Omental fat pad (tissue), 4 donors: Measurements from ENCODE around the gene NADK. TPM values are rescaled to one million over a fixed set of nuclear protein-coding genes. Genes with fewer than 3 reads are reported as not detected.
A peak's percentile ranks its signal among the peaks of the same experiment; 100 is the strongest.

Source experiments
- ATAC-seq: fragments of 150-250 bp; one replicate; pipeline ENCODE4 v1.9.1; 2016; ENCODE audit warnings: mild to moderate bottlenecking, moderate library complexity; ENCODE audit not compliant: low FRiP score
- DNase-seq: peaks from one replicate; pipeline ENCODE4 v3.0.0-alpha.2; 2019; ENCODE audit warnings: low spot score
- total RNA-seq, 4 donors: library from RNA; depleted of rRNA; stranded (reverse); fragments of >200 nt; gene quantifications; one replicate each; pipeline ENCODE4 v1.1.0, GENCODE V29; 2016
- TF ChIP-seq, protein P1 (sequence below), 3 donors: fragments of 450-650 bp; IDR thresholded peaks; one replicate each; pipeline ENCODE4 v1.5.1; 2016 to 2017; ENCODE audit warnings: antibody characterized with exemption in 3 of 3, mild to moderate bottlenecking in 3 of 3, moderate library complexity in 2 of 3

The NADK gene, protein sequence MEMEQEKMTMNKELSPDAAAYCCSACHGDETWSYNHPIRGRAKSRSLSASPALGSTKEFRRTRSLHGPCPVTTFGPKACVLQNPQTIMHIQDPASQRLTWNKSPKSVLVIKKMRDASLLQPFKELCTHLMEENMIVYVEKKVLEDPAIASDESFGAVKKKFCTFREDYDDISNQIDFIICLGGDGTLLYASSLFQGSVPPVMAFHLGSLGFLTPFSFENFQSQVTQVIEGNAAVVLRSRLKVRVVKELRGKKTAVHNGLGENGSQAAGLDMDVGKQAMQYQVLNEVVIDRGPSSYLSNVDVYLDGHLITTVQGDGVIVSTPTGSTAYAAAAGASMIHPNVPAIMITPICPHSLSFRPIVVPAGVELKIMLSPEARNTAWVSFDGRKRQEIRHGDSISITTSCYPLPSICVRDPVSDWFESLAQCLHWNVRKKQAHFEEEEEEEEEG
- total RNA-seq = 100 to 1,000 TPM in 3 of 4 donors, 10 to 100 TPM in 1; 97.2 to 136 (median 114) TPM

DNA sequence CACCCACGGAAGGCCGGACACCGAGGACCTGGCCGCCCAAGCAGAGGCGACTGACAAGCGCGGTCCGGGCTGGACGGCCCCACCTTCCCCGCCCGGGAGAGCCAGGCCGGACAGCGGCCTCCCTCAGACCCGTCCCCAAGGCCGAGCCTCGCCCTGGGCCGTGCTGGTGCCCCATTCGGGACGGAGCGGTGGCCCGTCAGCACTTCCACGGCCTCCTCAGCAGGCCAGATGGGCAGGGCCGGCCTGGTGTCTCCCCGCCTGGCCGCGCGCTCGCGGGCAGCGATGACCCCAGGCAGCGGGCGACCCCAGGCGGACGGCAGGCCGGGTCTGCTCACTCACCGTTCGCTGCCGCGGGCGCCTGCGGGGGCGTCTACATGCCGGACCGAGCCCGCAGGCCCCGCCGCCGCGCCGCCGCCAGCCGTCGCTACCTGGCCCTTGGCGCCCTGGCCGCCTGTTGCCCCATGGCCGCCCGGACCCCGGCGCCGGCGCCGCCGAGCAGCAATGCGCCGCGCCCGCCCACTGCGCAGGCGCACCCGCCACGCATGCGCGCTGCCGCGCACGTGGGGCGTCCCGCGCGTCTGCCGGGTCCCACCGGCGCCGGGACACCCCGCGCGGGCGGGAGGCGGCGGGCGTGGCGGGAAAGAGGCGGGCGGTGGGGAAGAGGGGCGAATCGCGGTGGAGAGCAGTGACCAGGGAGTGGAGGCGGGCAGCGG lies at the start of gene NADK:
TSS of gene NADK (minus strand) at position 521 of the 713 bp plus-strand sequence. CDS start 13,064 bp downstream, outside the sequence.
- TF ChIP-seq, protein P1, sequence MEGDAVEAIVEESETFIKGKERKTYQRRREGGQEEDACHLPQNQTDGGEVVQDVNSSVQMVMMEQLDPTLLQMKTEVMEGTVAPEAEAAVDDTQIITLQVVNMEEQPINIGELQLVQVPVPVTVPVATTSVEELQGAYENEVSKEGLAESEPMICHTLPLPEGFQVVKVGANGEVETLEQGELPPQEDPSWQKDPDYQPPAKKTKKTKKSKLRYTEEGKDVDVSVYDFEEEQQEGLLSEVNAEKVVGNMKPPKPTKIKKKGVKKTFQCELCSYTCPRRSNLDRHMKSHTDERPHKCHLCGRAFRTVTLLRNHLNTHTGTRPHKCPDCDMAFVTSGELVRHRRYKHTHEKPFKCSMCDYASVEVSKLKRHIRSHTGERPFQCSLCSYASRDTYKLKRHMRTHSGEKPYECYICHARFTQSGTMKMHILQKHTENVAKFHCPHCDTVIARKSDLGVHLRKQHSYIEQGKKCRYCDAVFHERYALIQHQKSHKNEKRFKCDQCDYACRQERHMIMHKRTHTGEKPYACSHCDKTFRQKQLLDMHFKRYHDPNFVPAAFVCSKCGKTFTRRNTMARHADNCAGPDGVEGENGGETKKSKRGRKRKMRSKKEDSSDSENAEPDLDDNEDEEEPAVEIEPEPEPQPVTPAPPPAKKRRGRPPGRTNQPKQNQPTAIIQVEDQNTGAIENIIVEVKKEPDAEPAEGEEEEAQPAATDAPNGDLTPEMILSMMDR (IDR thresholded peaks at IDR 0.05) = no peak
- ATAC-seq (peak; percentile 70), DNase-seq (no peak)

DNA sequence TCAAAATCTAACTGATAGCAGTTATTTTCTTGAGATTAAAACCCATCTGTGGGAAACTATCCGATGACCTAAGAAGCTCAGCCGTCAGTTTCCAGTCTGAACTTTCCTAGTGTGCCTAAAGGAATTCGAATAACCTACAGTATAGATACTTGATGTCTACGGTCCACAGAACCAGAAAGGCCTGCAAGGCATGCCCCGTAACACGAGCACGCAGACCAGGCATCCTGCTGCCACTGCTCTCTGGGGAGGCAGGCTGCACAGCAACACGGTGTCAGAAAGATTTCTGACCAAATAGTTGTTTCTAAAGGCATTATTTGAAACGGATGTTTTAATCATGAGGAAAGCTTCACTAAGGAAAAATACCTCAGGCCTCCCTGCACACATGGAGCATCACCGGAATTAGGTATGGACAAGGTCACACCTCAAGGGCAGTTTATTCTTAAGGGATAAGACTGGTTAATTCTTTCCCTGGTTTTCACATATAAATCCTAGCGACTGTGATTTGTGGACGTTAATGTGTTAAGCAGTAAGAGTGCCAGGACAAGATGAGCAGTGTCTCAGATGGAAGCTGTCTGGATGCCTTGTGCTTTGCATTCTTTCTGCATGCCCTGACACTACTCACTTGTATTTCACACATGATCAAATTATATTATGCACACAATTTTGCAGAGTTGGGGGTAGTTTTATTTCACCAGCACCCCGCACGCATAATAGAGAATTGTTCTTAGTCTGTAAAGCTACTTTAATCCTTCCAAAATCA lies 49.0 kb upstream of the NADK start:
- ATAC-seq (no peak), DNase-seq (no peak)
- TF ChIP-seq, protein P1 (IDR thresholded peaks at IDR 0.05) = no peak

DNA sequence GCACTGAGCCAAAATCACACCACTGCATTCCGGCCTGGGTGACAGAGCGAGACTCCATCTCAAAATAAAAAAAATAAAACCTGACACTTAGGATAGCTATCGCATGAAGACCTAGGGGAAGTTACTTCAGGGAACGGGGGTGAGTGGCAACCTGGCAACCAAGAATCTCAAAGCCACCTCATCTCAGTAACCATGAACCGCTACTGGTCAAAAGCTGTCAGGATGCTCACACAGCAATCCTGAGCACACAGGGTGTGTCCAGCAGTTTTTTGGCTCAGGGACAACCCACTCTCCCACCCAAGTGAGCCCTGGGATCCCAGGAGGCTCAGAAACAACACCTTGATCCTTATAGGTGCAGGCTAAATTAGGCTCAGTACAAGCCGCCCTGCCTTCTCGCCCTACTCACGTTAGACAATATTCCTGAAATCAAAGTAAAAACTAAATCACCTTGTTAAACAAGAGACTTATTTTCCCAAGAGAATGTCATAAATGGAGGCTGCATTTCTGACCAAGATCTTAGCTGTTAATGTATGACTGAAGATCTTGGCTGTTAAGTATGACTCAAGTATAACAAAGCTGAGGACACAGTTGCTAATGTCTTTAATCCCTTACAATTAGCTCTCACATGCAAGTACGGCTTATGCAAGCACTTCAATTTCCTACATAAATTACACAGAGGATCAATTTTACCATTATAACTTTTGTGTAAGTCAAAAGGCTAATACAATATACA lies 48.3 kb upstream of the NADK start:
- DNase-seq (no peak), ATAC-seq (no peak)
- TF ChIP-seq, protein P1 (IDR thresholded peaks at IDR 0.05) = no peak

DNA sequence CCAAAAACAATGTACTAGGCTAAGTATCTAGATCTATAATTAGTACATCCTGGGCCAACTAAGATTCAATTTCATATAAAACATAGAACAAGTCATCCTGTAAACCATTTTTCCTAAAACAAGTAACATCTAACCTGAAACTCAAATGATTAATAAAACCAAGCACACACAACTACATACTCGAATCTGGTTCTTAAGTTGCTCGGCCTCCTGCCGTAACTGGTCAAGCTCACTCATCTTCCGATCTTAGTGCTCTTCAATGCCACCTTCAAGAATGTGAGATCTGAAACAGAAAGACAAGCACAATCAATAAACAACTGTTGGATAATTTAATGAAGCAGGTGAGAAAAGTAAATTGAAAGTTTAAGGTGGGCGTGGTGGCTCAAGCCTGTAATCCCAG lies 46.9 kb upstream of the NADK start:
- TF ChIP-seq, protein P1 (IDR thresholded peaks at IDR 0.05) = no peak
- DNase-seq (no peak), ATAC-seq (no peak)

DNA sequence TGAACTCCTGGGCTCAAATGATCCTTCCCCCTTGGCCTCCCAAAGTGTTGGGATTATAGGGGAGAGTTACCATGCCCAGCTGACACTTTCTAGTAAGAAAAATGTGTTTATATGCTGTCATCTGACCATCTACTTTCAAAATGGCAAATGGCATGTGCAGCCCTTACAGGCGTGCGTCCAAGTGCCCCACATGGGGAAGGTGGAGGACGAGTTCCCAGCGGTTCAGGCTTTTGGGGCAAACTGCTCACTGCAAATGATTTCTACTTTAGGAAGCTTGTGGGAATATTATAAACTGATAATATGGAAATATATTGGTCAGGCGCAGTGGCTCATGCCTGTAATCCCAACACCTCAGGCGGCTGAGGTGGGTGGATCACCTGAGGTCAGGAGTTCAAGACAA lies 41.5 kb upstream of the NADK start:
- TF ChIP-seq, protein P1 (IDR thresholded peaks at IDR 0.05) = no peak
- DNase-seq (no peak), ATAC-seq (no peak)

DNA sequence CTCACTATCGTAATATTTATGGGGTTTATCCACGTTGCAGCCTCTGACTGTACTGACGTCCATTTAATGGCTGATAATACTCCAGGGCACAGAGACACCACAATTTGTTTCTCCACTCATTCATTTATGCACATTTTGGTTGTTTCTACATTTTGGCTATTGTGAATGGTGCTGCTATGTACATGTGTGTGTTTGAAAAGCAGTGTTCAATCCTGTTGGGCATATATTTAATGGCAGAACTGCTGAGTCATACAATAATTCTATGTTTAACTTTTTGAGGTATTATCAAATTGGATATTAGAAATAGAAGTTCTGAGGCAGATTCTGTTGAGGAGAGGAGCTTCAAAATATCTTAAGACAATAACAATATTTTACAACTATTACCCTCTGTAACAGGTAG lies 39.0 kb upstream of the NADK start:
- no peak for ATAC-seq
- DNase-seq = no peak
- TF ChIP-seq, protein P1 (IDR thresholded peaks at IDR 0.05) = no peak
